Activated CD4-positive, alpha-beta T cell treated with anti-CD3 and anti-CD28 coated beads, Interleukin-10, Interleukin-2, amounts not matched to agents 100 ng/mL and 50 ng/mL, durations not matched to agents 16 hours and 8 hours (primary cell): ENCODE results near the gene SBNO1.
"Not testable (repeated sequence)": the region's sequence is repeated elsewhere in the genome, so short reads cannot be mapped to it uniquely, and the experiment has no call there.

Experiments used
- DNase-seq: peaks from one replicate; pipeline ENCODE4 v3.0.0-alpha.2; 2020

The SBNO1 gene

GRCh38 chr12:123364532-123365024 is at the start of gene SBNO1:
Gene SBNO1, minus strand, starts transcription at chr12:123364847. Its CDS starts 14,406 bp downstream, at chr12:123350441.
- DNase-seq, result peak; percentile 92

GRCh38 chr12:123410041-123410412 is 45.4 kb upstream of the SBNO1 start:
- no peak for DNase-seq

- DNase-seq, result not testable (repeated sequence)
Measured at GRCh38 chr12:123409284-123410040, 44.8 kb upstream of the SBNO1 start.

GRCh38 chr12:123408619-123409018 is 44.0 kb upstream of the SBNO1 start:
- not testable (repeated sequence) for DNase-seq

GRCh38 chr12:123407934-123408333 is 43.3 kb upstream of the SBNO1 start:
- DNase-seq, result not testable (repeated sequence)

GRCh38 chr12:123407269-123407668 is 42.6 kb upstream of the SBNO1 start:
- DNase-seq, result not testable (repeated sequence)

GRCh38 chr12:123404581-123404980 is 39.9 kb upstream of the SBNO1 start:
- DNase-seq, result no peak

- no peak for DNase-seq
Measured at GRCh38 chr12:123401753-123402683, 37.4 kb upstream of the SBNO1 start.

- DNase-seq, result no peak
Measured at GRCh38 chr12:123399255-123399617, 34.6 kb upstream of the SBNO1 start.

- DNase-seq, result no peak
Measured at GRCh38 chr12:123398550-123399254, 34.1 kb upstream of the SBNO1 start.

GRCh38 chr12:123398177-123398549 is 33.5 kb upstream of the SBNO1 start:
- no peak for DNase-seq

- no peak for DNase-seq
Measured at GRCh38 chr12:123397400-123397799, 32.8 kb upstream of the SBNO1 start.

- DNase-seq, result no peak
Measured at GRCh38 chr12:123396954-123397353, 32.3 kb upstream of the SBNO1 start.

- no peak for DNase-seq
Measured at GRCh38 chr12:123396543-123396942, 31.9 kb upstream of the SBNO1 start.

GRCh38 chr12:123395236-123395635 is 30.6 kb upstream of the SBNO1 start:
- DNase-seq, result no peak

GRCh38 chr12:123393747-123394146 is 29.1 kb upstream of the SBNO1 start:
- no peak for DNase-seq

GRCh38 chr12:123391546-123392343 is 27.1 kb upstream of the SBNO1 start:
- no peak for DNase-seq

- DNase-seq, result peak; percentile 13
Measured at GRCh38 chr12:123390498-123391426, 26.1 kb upstream of the SBNO1 start.

GRCh38 chr12:123389560-123390351 is 25.1 kb upstream of the SBNO1 start:
- peak; percentile 37 for DNase-seq

GRCh38 chr12:123388951-123389559 is 24.4 kb upstream of the SBNO1 start:
- DNase-seq, result no peak
